Immature natural killer cell (primary cell): Measurements from ENCODE around the gene PRCD. TPM values are rescaled to one million over a fixed set of nuclear protein-coding genes. Genes with fewer than 3 reads are reported as not detected.
A peak's percentile ranks its signal among the peaks of the same experiment; 100 is the strongest.
"Not testable (repeated sequence)": the region's sequence is repeated elsewhere in the genome, so short reads cannot be mapped to it uniquely, and the experiment has no call there.

Experiments used
- DNase-seq, 3 donors: peaks; one replicate each; pipeline ENCODE4 v3.0.0; 2022; ENCODE audit warnings: mixed read lengths in 1 of 3
- H3K27ac Mint-ChIP-seq, 6 donors: one replicate each; pipeline ENCODE4 v1.8.0; 2020; ENCODE audit warnings: mixed read lengths in 6 of 6, mild to moderate bottlenecking in 5 of 6, inconsistent platforms in 4 of 6, moderate library complexity in 3 of 6
- H3K27me3 Mint-ChIP-seq, 3 donors: one replicate each; pipeline ENCODE4 v1.8.0; 2020 to 2021; ENCODE audit warnings: low read depth in 3 of 3, mild to moderate bottlenecking in 3 of 3, mixed read lengths in 3 of 3, moderate library complexity in 3 of 3, inconsistent platforms in 1 of 3
- H3K36me3 Mint-ChIP-seq, 3 donors: one replicate each; pipeline ENCODE4 v1.8.0; 2020; ENCODE audit warnings: mixed read lengths in 3 of 3, inconsistent platforms in 2 of 3, mild to moderate bottlenecking in 2 of 3
- H3K4me1 Mint-ChIP-seq, 2 donors: one replicate each; pipeline ENCODE4 v1.8.0; 2020; ENCODE audit warnings: inconsistent platforms in 2 of 2, mild to moderate bottlenecking in 2 of 2, mixed read lengths in 2 of 2, moderate library complexity in 1 of 2
- H3K4me3 Mint-ChIP-seq, 5 donors: one replicate each; pipeline ENCODE4 v1.8.0; 2020; ENCODE audit warnings: mild to moderate bottlenecking in 5 of 5, mixed read lengths in 5 of 5, inconsistent platforms in 3 of 5, moderate library complexity in 3 of 5
- H3K9me3 Mint-ChIP-seq, 6 donors: one replicate each; pipeline ENCODE4 v1.8.0; 2020; ENCODE audit warnings: mild to moderate bottlenecking in 6 of 6, mixed read lengths in 6 of 6, inconsistent platforms in 4 of 6, moderate library complexity in 3 of 6
- polyA plus RNA-seq, 3 donors: library from polyadenylated mRNA; unstranded; fragments of 300-500 nt; fragmentation: Illumina TruSeq; gene quantifications; one replicate each; pipeline ENCODE4 v1.2.3, GENCODE V29; 2021

The PRCD gene
- polyA plus RNA-seq, 3 donors from 2014 or later, result 2.8 to 5.3 (median 3.1) TPM

DNA sequence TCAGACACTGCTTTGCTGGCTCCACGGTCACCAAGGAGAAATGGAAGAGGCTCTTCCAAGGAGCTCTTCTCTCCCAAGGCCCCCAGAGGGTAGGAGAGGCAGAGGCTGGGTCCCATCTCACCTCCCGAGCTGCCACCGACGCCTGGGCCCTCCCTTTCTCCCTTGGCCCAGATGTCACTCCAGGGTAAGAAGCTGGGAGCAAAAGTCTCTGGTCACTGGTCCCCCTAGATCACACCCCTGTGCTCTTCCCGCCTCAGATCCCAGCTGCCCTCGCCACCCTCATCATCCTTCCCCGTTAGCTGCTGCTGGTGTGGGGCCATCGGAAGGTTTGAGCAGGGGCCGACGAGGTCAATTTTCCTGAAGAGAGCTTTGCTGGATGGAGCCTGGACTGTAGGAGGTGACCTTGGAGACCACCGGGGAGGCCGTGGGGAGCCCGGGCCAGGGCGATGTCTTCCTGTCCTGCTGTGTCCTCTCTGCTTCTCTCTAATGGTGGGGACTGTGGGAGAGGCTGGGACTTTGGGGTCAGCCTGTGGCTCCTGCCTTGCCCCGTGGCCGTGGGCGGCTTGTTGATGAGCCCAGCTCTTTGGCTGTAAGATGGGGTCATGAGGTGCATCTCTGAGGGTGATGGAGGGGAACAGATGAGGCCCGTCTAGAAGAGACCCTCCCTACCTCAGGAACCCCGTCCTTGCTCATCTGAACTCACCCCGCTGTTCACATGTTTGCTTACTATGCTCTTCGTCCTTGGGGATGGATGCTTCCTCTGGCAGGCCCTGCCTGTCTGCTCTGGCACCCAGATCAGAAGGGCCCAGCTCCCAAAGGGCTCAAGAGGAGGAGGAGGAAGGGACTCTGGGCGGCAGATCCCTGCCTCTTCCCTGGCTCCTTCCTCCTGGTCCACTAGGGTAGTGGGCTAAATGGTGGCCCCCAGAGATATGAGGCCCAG lies 27.2 kb upstream of the PRCD start:
- Mint-ChIP-seq H3K9me3 (peaks cover 0 to 2% (median 0%) of the 10 kb centered on the region in 6 donors), H3K36me3 (no peaks in the 10 kb centered on the region), H3K27me3 (peaks cover 8 to 26% (median 20%) of the 10 kb centered on the region in 3 donors), H3K4me3 (peak overlapping the region; percentile 27 to 70 (median 52)), H3K27ac (peak overlapping the region; percentile 93 to 99 (median 96)), H3K4me1 (peaks cover 58 to 61% of the 10 kb centered on the region in 2 donors)
- no peak for DNase-seq

DNA sequence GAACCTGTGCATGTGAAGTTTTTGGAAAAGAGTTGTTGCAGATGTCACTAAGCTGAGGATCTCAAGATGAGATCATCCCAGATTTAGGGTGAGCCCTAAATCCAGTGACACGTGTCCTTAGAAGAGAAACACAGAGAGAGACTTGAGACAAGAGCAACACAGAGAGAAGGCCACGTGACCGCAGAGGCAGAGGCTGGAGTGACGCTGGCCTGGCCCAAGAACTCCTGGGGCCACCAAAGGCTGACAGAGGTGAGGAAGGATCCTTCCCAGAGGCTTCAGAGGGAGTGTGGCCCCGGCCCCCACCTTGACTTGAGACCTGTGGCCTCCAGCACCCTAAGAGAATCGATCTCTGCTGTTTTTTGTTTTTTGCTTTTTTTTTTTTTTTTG lies 26.5 kb upstream of the PRCD start:
- Mint-ChIP-seq H3K9me3 (peaks cover 0 to 2% (median 0%) of the 10 kb centered on the region in 6 donors), H3K36me3 (no peaks in the 10 kb centered on the region), H3K27ac (peak overlapping the region; percentile 93 to 99 (median 96)), H3K27me3 (peaks cover 8 to 24% (median 20%) of the 10 kb centered on the region in 3 donors), H3K4me1 (peaks cover 64 to 67% of the 10 kb centered on the region in 2 donors), H3K4me3 (peak overlapping the region; percentile 27 to 70 (median 52))
- no peak for DNase-seq

DNA sequence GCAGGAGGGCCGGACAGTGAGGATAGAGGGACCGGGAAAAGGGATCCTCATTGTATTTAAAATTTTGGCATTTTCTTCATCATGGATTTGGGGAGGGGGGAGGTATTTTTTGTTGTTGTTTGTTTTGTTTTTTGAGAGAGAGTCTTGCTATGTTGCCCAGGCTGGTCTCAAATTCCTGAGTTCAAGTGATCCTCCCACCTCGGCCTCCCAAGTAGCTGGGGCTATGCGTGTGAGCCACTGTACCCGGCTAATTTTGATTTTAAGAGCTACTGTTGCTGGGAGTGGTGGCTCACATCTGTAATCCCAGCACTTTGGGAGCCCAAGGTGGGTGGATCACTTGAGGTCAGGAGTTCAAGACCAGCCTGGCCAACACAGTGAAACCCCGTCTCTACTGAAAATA lies 25.5 kb upstream of the PRCD start:
- H3K9me3 Mint-ChIP-seq, DNase-seq, H3K36me3 Mint-ChIP-seq: not testable (repeated sequence)
- Mint-ChIP-seq H3K27me3 (peaks cover 8 to 24% (median 20%) of the 10 kb centered on the region in 3 donors), H3K4me1 (peaks cover 64 to 70% of the 10 kb centered on the region in 2 donors), H3K27ac (peak overlapping the region; percentile 93 to 99 (median 96)), H3K4me3 (peak overlapping the region; percentile 74 to 81 (median 76))

DNA sequence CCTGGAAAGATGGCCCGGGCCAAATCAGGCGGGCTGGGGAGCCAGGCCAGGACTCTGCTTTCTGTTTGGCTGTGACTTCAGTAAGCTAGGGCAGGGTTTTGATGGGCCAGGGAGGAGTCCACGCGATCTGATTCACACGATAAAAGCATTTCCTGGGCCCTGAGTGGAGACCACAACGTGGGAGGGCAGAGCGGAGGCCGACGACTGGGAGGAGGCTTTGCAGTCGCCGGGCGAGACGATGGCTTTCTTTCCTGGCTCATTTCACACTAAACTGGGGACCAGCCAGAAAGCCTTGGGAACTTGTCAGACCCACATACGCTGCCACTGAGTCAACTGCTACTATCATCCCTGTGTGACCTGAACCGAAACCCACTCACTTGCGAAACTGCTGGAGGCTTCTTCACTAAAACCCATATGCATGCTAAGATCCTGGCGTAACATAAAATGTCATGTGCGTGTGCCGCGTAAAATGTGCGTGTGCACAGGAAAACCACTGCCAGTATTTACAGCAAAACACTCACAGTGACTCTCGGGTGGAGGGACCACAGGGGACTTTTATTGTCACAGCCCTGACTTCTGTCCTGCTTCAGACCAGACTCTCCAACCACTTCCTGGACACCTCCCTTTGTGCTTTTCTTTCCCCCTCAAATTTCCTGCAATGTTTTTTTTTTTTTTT lies 24.4 kb upstream of the PRCD start:
- Mint-ChIP-seq H3K4me1 (peaks cover 64 to 70% of the 10 kb centered on the region in 2 donors), H3K27ac (peak overlapping the region; percentile 93 to 99 (median 96)), H3K36me3 (no peaks in the 10 kb centered on the region), H3K4me3 (peak overlapping the region; percentile 74 to 81 (median 76)), H3K27me3 (peaks cover 8 to 25% (median 20%) of the 10 kb centered on the region in 3 donors), H3K9me3 (peaks cover 0 to 2% (median 0%) of the 10 kb centered on the region in 6 donors)
- peak; percentile 96 to 98 (median 98) for DNase-seq

DNA sequence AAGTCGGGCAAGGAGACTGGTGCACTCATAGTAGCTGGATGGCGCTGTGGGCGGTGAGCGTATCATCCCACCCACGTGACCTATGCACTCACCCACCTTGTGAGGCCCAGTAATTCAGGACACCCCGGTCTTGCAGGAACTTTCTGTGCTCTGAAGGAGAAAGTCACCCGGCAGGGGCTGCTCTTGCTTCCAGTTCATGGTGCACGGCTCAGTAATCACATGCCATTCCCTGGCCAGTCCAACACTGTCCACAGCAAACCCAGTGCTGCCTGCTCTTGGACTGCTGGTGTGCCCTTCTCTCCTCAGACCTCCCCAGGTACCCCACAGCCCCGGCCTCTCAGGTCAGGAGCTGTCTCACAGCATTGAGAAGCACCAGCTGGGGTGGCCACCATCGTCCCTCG lies 22.2 kb upstream of the PRCD start:
- Mint-ChIP-seq H3K27ac (peak overlapping the region; percentile 59 to 99 (median 90)), H3K36me3 (no peaks in the 10 kb centered on the region), H3K9me3 (peaks cover 0 to 2% (median 0%) of the 10 kb centered on the region in 6 donors), H3K4me1 (peaks cover 45 to 51% of the 10 kb centered on the region in 2 donors), H3K27me3 (peaks cover 12 to 28% (median 20%) of the 10 kb centered on the region in 3 donors), H3K4me3 (peak overlapping the region in 2 of 5 donors; percentile 48 to 53)
- DNase-seq, result no peak

DNA sequence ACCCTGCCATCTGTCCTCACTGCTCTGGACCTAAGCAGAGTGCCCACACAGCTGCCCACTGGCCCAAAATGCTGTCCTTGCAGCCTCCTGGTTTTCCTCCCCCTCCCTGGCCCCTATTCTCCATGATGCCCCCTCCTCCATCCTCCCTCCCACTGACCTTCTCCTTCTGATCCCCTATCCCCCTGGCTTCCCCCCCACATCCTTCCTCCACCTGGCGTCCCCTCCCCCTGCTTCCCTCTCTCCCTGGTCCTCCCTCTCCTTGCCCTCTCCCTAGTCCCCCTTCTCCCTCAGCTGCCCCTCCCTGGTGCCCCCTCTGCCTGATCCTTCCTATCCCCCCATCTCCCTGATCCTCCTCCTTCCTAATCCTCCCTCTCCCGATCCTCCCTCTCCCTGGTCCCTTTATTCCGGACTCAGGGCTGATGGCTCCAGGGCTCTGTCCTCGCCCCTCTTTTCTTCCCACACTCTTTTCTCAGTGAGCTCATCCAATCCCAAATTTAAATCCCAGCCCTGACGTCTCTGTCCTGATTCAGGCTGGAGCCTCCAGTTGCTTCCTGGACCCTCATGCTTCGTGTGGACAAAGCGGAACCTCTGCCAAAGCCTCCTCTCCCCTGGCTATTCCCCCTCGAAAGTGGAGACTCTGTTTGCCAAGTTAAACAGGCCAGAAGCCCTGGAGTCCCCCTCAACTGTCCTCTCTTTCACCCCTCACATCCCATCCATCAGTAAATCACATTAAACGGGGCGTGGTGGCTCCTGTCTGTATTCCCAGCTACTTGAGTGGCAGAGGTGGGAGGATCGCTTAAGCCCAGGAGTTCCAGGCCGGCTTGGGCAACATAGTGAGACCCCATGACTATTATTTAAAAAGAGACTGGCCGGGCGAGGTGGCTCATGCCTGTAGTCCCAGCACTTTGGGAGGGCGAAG lies 20.5 kb upstream of the PRCD start:
- H3K27me3 Mint-ChIP-seq, result peaks cover 12 to 20% (median 16%) of the 10 kb centered on the region in 3 donors
- peaks cover 41 to 42% of the 10 kb centered on the region in 2 donors for H3K4me1 Mint-ChIP-seq
- H3K27ac Mint-ChIP-seq, result peak overlapping the region in 4 of 6 donors; percentile 78 to 88 (median 82)
- peaks cover 0 to 2% (median 0%) of the 10 kb centered on the region in 6 donors for H3K9me3 Mint-ChIP-seq
- no peaks in the 10 kb centered on the region for H3K36me3 Mint-ChIP-seq
- DNase-seq, result no peak
- no peak overlapping the region for H3K4me3 Mint-ChIP-seq

GRCh38 chr17:76521262-76521661 lies 18.6 kb upstream of the PRCD start:
- no peak for DNase-seq
- Mint-ChIP-seq H3K27ac (peak overlapping the region in 3 of 6 donors; percentile 57 to 81 (median 69)), H3K4me1 (peaks cover 23 to 26% of the 10 kb centered on the region in 2 donors), H3K27me3 (peaks cover 0 to 5% (median 4%) of the 10 kb centered on the region in 3 donors), H3K4me3 (no peak overlapping the region), H3K9me3 (no peaks in the 10 kb centered on the region), H3K36me3 (no peaks in the 10 kb centered on the region)

- H3K36me3 Mint-ChIP-seq, H3K27me3 Mint-ChIP-seq, H3K4me3 Mint-ChIP-seq, H3K9me3 Mint-ChIP-seq, DNase-seq: not testable (repeated sequence)
- Mint-ChIP-seq H3K27ac (peak overlapping the region in 4 of 6 donors; percentile 20 to 69 (median 42)), H3K4me1 (peaks cover 19 to 22% of the 10 kb centered on the region in 2 donors)
These were observed 18.2 kb upstream of the PRCD start for GRCh38 chr17:76521683-76522082.

- Mint-ChIP-seq H3K9me3 (no peaks in the 10 kb centered on the region), H3K4me3 (peak overlapping the region; percentile 29 to 68 (median 44)), H3K36me3 (no peaks in the 10 kb centered on the region), H3K4me1 (peaks cover 19 to 26% of the 10 kb centered on the region in 2 donors), H3K27ac (peak overlapping the region in 5 of 6 donors; percentile 47 to 92 (median 87)), H3K27me3 (peaks cover 0 to 6% (median 4%) of the 10 kb centered on the region in 3 donors)
- DNase-seq, result peak; percentile 74 to 79 (median 79)
These were observed 16.5 kb upstream of the PRCD start for GRCh38 chr17:76523084-76524037.

DNA sequence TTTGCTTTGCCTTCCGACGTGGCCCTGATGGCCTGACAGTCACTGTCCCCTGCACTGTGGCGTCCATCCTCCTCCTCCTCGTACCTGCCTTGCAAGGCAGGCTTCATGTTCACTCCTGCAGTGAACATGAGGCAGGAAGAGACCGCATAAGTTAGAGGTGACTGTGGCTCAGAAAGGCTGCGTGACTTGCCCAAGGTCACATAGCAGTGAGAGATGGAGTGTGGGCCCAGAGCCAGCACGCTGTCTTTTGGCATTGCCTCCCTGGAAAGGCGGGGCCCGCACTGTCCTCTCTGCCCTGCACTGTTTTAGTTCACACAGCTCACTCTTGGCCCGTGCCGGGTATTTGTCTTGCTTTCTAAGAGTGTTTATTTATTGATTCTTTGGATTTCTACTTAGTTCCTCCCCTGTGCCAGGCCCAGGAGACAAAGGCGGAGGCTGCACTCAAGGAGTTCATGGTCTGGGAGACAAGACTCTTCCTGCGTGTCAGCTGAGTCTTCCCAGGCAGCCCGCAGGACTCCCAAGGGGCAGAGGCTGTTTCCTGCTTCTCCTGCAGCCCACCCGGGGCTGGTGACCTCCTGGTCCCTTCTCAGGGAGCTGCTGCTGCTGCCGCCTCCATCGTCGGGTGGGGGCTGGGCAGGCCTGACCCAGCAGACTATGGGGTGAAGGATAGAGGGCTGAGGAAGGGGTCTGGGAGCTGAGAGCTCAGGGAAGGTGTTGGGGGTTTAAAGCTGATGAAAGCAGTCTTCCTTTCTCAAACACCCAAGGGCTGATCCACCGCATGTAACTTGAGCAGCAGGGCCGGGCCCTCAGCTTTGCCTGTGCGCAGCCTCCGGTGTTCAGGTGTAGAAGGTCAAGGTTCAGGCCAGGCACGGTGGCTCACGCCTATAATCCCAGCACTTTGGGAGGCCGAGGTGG lies 15.0 kb upstream of the PRCD start:
- no peak for DNase-seq
- no peaks in the 10 kb centered on the region for H3K36me3 Mint-ChIP-seq
- peaks cover 22 to 30% of the 10 kb centered on the region in 2 donors for H3K4me1 Mint-ChIP-seq
- peaks cover 0 to 6% (median 4%) of the 10 kb centered on the region in 3 donors for H3K27me3 Mint-ChIP-seq
- H3K27ac Mint-ChIP-seq, result peak overlapping the region in 4 of 6 donors; percentile 58 to 89 (median 84)
- H3K9me3 Mint-ChIP-seq, result no peaks in the 10 kb centered on the region
- no peak overlapping the region for H3K4me3 Mint-ChIP-seq

GRCh38 chr17:76525513-76525833 lies 14.4 kb upstream of the PRCD start:
- not testable (repeated sequence) for H3K36me3 Mint-ChIP-seq, H3K27ac Mint-ChIP-seq, H3K27me3 Mint-ChIP-seq, H3K9me3 Mint-ChIP-seq, DNase-seq, H3K4me3 Mint-ChIP-seq
- peaks cover 25 to 35% of the 10 kb centered on the region in 2 donors for H3K4me1 Mint-ChIP-seq
